ENCODE measurements around the gene PHF3.

PHF3 gene

DNA sequence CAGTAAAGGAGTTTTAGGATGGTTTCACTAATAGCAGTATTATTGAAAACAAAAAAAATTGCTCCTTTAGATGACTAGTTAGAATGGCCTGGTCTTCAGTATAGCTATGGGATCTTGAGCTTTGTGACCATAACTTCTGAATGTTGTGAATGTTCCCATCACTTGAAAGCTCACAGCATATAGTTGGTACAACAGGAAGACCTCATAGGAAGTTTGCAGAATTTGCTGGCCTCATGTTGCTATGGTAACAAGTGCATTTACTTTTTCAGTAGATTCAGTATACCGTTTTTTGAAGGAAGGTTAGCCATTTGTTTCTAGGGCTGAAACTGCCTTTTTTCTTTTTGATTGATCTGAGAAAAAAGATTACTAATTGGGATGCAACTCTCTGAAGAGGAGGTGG is 8.3 kb downstream of the PHF3 start:
- no peak overlapping the region for H3K9ac ChIP-seq (ENCODE audit: low read depth, low read length, poor library complexity, severe bottlenecking)
- H3K79me2 ChIP-seq (ENCODE audit: insufficient read depth, low read length), result peaks cover 99% of the 10 kb centered on the region
- H3K36me3 ChIP-seq (ENCODE audit: insufficient read depth, low read length), result peaks cover 12% of the 10 kb centered on the region; the same call in 1 of the 2 replicates
- H4K20me1 ChIP-seq (ENCODE audit: insufficient read depth, low read length, poor library complexity, severe bottlenecking), result peaks cover 100% of the 10 kb centered on the region
- no peak overlapping the region for H2AFZ ChIP-seq (ENCODE audit: low read length)
- no peaks in the 10 kb centered on the region for H3F3A ChIP-seq (ENCODE audit: low read depth)
- peak overlapping the region; percentile 35 for H3K4me2 ChIP-seq (ENCODE audit: low read depth, low read length, poor library complexity, severe bottlenecking)
- H3K27me3 ChIP-seq (ENCODE audit: insufficient read depth, low read length, poor library complexity, severe bottlenecking), result no peaks in the 10 kb centered on the region
- H3K9me2 ChIP-seq (replicated peaks; ENCODE audit: low read depth, low read length), result no peaks in the 10 kb centered on the region
- no peak overlapping the region for H3K4me3 ChIP-seq (ENCODE audit: low read length, poor library complexity, severe bottlenecking)
- TF ChIP-seq EZH2phosphoT487 (IDR thresholded peaks at IDR 0.05; ENCODE audit: borderline replicate concordance), result no peak
- TF ChIP-seq, protein P1, sequence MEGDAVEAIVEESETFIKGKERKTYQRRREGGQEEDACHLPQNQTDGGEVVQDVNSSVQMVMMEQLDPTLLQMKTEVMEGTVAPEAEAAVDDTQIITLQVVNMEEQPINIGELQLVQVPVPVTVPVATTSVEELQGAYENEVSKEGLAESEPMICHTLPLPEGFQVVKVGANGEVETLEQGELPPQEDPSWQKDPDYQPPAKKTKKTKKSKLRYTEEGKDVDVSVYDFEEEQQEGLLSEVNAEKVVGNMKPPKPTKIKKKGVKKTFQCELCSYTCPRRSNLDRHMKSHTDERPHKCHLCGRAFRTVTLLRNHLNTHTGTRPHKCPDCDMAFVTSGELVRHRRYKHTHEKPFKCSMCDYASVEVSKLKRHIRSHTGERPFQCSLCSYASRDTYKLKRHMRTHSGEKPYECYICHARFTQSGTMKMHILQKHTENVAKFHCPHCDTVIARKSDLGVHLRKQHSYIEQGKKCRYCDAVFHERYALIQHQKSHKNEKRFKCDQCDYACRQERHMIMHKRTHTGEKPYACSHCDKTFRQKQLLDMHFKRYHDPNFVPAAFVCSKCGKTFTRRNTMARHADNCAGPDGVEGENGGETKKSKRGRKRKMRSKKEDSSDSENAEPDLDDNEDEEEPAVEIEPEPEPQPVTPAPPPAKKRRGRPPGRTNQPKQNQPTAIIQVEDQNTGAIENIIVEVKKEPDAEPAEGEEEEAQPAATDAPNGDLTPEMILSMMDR (conservative IDR thresholded peaks at IDR 0.05; ENCODE audit: low read length), result no peak
- H3K9me3 ChIP-seq (ENCODE audit: insufficient read depth, low read depth, low read length), result no peaks in the 10 kb centered on the region
- H3K4me1 ChIP-seq (ENCODE audit: insufficient read depth, low read length, poor library complexity, severe bottlenecking), result peaks cover 48% of the 10 kb centered on the region

DNA sequence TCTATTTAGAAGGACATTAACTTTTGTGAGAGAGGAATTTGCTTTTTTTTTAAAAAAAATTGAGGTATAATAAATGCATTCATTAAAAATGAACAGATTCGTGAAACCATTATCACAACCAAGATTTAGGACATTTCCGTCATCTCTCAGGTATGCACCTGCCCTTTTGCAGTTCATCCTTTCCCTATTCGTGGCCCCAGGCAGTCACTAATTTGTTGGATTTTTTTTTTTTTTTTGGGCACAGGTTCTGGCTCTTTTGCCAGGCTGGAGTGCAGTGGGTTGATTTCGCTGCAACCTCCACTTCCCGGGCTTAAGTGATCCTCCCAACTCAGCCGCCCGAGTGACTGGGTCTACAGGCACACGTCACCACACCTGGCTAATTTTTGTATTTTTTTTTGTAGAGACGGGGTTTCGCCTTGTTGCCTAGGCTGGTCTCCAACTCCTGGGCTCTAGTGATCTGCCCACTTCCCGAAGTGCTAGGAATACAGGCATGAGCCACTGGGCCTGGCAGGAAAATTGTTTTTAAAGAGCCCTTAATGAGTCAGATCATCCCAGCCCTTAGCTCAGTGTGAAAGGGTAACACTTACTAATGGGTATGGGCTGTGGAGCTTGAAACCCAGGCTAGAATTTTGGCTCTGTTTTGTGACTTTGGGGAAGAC is 9.2 kb downstream of the PHF3 start:
- no peaks in the 10 kb centered on the region for H3K27me3 ChIP-seq (ENCODE audit: insufficient read depth, low read length, poor library complexity, severe bottlenecking)
- H3K9me2 ChIP-seq (replicated peaks; ENCODE audit: low read depth, low read length), result no peaks in the 10 kb centered on the region
- no peak overlapping the region for H3K4me3 ChIP-seq (ENCODE audit: low read length, poor library complexity, severe bottlenecking)
- no peak overlapping the region for H3K9ac ChIP-seq (ENCODE audit: low read depth, low read length, poor library complexity, severe bottlenecking)
- peaks cover 98% of the 10 kb centered on the region for H3K79me2 ChIP-seq (ENCODE audit: insufficient read depth, low read length)
- H2AFZ ChIP-seq (ENCODE audit: low read length), result no peak overlapping the region
- H3F3A ChIP-seq (ENCODE audit: low read depth), result no peaks in the 10 kb centered on the region
- peaks cover 12% of the 10 kb centered on the region; the same call in 1 of the 2 replicates for H3K36me3 ChIP-seq (ENCODE audit: insufficient read depth, low read length)
- no peaks in the 10 kb centered on the region for H3K9me3 ChIP-seq (ENCODE audit: insufficient read depth, low read depth, low read length)
- peaks cover 100% of the 10 kb centered on the region for H4K20me1 ChIP-seq (ENCODE audit: insufficient read depth, low read length, poor library complexity, severe bottlenecking)
- peak overlapping the region; percentile 35 for H3K4me2 ChIP-seq (ENCODE audit: low read depth, low read length, poor library complexity, severe bottlenecking)
- H3K4me1 ChIP-seq (ENCODE audit: insufficient read depth, low read length, poor library complexity, severe bottlenecking), result peaks cover 38% of the 10 kb centered on the region
- no peak for TF ChIP-seq EZH2phosphoT487 (IDR thresholded peaks at IDR 0.05; ENCODE audit: borderline replicate concordance)
- TF ChIP-seq, protein P1 (conservative IDR thresholded peaks at IDR 0.05; ENCODE audit: low read length), result no peak

DNA sequence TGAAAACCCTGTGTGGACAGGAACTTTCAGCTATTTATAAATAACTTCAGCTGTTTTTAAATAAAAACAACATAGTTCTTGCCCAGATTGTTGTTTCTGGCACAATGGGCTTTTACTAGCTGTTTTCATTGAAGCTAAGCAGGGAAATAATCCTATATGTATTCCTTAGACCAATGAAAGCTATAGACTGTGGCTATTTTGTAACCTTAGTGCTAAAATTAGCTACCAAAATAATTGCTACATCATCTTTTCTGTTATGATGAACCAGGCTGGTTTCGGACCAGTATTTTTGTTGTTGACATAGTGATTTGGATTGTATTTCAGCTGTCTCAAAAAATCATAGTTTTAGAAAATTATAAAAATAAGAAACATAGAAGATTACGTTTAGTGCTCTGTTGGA is 13.7 kb downstream of the PHF3 start:
- Histone ChIP-seq H2AFZ (ENCODE audit: low read length) (no peak overlapping the region), H3K9ac (ENCODE audit: low read depth, low read length, poor library complexity, severe bottlenecking) (no peak overlapping the region), H4K20me1 (ENCODE audit: insufficient read depth, low read length, poor library complexity, severe bottlenecking) (peaks cover 97% of the 10 kb centered on the region), H3F3A (ENCODE audit: low read depth) (no peaks in the 10 kb centered on the region), H3K4me3 (ENCODE audit: low read length, poor library complexity, severe bottlenecking) (no peak overlapping the region), H3K4me1 (ENCODE audit: insufficient read depth, low read length, poor library complexity, severe bottlenecking) (peaks cover 18% of the 10 kb centered on the region), H3K4me2 (ENCODE audit: low read depth, low read length, poor library complexity, severe bottlenecking) (no peak overlapping the region), H3K36me3 (ENCODE audit: insufficient read depth, low read length) (peaks cover 9% of the 10 kb centered on the region; the same call in 1 of the 2 replicates), H3K9me2 (replicated peaks; ENCODE audit: low read depth, low read length) (no peaks in the 10 kb centered on the region), H3K27me3 (ENCODE audit: insufficient read depth, low read length, poor library complexity, severe bottlenecking) (no peaks in the 10 kb centered on the region), H3K79me2 (ENCODE audit: insufficient read depth, low read length) (peaks cover 98% of the 10 kb centered on the region), H3K9me3 (ENCODE audit: insufficient read depth, low read depth, low read length) (peaks cover 4% of the 10 kb centered on the region; the same call in 1 of the 2 replicates)
- no peak for TF ChIP-seq EZH2phosphoT487 (IDR thresholded peaks at IDR 0.05; ENCODE audit: borderline replicate concordance)
- TF ChIP-seq, protein P1 (conservative IDR thresholded peaks at IDR 0.05; ENCODE audit: low read length), result no peak

Measured in Loucy (cell line).